A549 (cell line): ENCODE results near the gene OLAH. TPM values are rescaled to one million over a fixed set of nuclear protein-coding genes. Genes with fewer than 3 reads are reported as not detected.
A peak's percentile ranks its signal among the peaks of the same experiment; 100 is the strongest.

Experiments
- ATAC-seq, 2 experiments: fragments of 200-7000 bp in 1 of 2; fragments of >200 bp in 1 of 2; cut with Nextera tagmentation in 1 of 2; cut with Tn5 transposase in 1 of 2; 3 replicates each; pipeline versions ENCODE4 v1.8.0 to v1.9.1; 2018 to 2020; ENCODE audit warnings: mild to moderate bottlenecking in 1 of 2, moderate library complexity in 1 of 2
- CTCF ChIA-PET: fragments of 300-600 bp; sonication (Branson Sonifier 250); formaldehyde crosslinking; extraction: SDS; loops from one replicate; lab custom pipeline; 2021; ENCODE audit warnings: antibody characterized with exemption, inconsistent platforms; lab: Yijun Ruan, JAX
- POLR2A ChIA-PET: fragments of 350-600 bp; formaldehyde crosslinking; extraction: SDS; loops from one replicate; lab custom pipeline; 2021; ENCODE audit warnings: antibody characterized with exemption, inconsistent platforms; lab: Yijun Ruan, JAX
- DNase-seq, 2 experiments: peaks; one replicate each; pipeline versions ENCODE4 v3.0.0 to v3.0.0-alpha.2; 2011 to 2016; ENCODE audit warnings: low read depth in 1 of 2, low spot score in 1 of 2
- FAIRE-seq: peaks from 2 replicates; lab custom pipeline; 2011; peaks lifted over from hg19 to GRCh38; lab: Jason Lieb, UNC
- H3K27ac ChIP-seq, 2 experiments: fragments of >200 bp; sonication (Bioruptor Twin); formaldehyde crosslinking; 3 replicates each; pipeline ENCODE4 v1.5.1; 2016 to 2017
- H3K4me1 ChIP-seq: fragments of >200 bp; sonication (Bioruptor Twin); formaldehyde crosslinking; 3 replicates; pipeline ENCODE4 v1.6.1; 2016
- H3K4me2 ChIP-seq: fragments of >200 bp; sonication (Bioruptor Twin); formaldehyde crosslinking; 3 replicates; pipeline ENCODE4 v1.6.1; 2016
- H3K4me3 ChIP-seq: fragments of >200 bp; sonication (Bioruptor Twin); formaldehyde crosslinking; 3 replicates; pipeline ENCODE4 v1.5.1; 2016
- H3K9me3 ChIP-seq: fragments of >200 bp; sonication (Bioruptor Twin); formaldehyde crosslinking; 3 replicates; pipeline ENCODE4 v1.6.1; 2016
- CBX8 ChIP-seq: fragments of 200-600 bp; sonication (generic); IDR thresholded peaks from 2 replicates; pipeline ENCODE4 v1.6.1; 2016
- CEBPB ChIP-seq, 2 experiments: fragments of >200 bp in 1 of 2; sonication (Bioruptor Twin) in 1 of 2; formaldehyde crosslinking in 1 of 2; IDR thresholded peaks; 2 replicates each; pipeline ENCODE4 v1.6.1; 2012 to 2016
- EP300 ChIP-seq, 2 experiments: fragments of >200 bp; sonication (Bioruptor Twin); formaldehyde crosslinking; IDR thresholded peaks; 2 replicates in 1 of 2; 3 replicates in 1 of 2; pipeline ENCODE4 v1.6.1; 2016 to 2017
- ESRRA ChIP-seq: fragments of 150-350 bp; IDR thresholded peaks from 2 replicates; pipeline ENCODE4 v1.6.1; 2014; ENCODE audit warnings: mild to moderate bottlenecking, low read length, borderline replicate concordance
- FOSB ChIP-seq: fragments of 250-450 bp; sonication (Bioruptor Pico); IDR thresholded peaks from 2 replicates; pipeline ENCODE4 v1.5.0; 2020; ENCODE audit warnings: mild to moderate bottlenecking, moderate library complexity
- HOXA7 ChIP-seq: fragments of 250-450 bp; sonication (Bioruptor Pico); IDR thresholded peaks from 2 replicates; pipeline ENCODE4 v1.5.0; 2020; ENCODE audit warnings: mild to moderate bottlenecking, moderate library complexity
- NPAS2 ChIP-seq: fragments of 250-450 bp; sonication (Bioruptor Pico); IDR thresholded peaks from 2 replicates; pipeline ENCODE4 v1.8.0; 2022; ENCODE audit warnings: mild to moderate bottlenecking, moderate library complexity, borderline replicate concordance
- POLR2AphosphoS2 ChIP-seq: conservative IDR thresholded peaks from 2 replicates; pipeline ENCODE4 v1.6.1; 2012; ENCODE audit warnings: low read length, improper control_type of control experiment, inconsistent platforms
- RFX5 ChIP-seq: fragments of 450-650 bp; IDR thresholded peaks from 2 replicates; pipeline ENCODE4 v1.7.1; 2014; ENCODE audit warnings: antibody characterized with exemption, mild to moderate bottlenecking, moderate library complexity
- SREBF2 ChIP-seq: fragments of 450-650 bp; IDR thresholded peaks from 2 replicates; pipeline ENCODE4 v1.6.1; 2014; ENCODE audit warnings: mild to moderate bottlenecking, moderate library complexity
- TP53 ChIP-seq: fragments of 250-450 bp; sonication (Bioruptor Pico); IDR thresholded peaks from 2 replicates; pipeline ENCODE4 v1.5.0; 2021; ENCODE audit warnings: mild to moderate bottlenecking, moderate library complexity
- ZC3H11A ChIP-seq: fragments of 450-650 bp; IDR thresholded peaks from 2 replicates; pipeline ENCODE4 v1.6.1; 2014; ENCODE audit warnings: antibody characterized with exemption, mild to moderate bottlenecking
- ZFP36 ChIP-seq: fragments of 450-650 bp; IDR thresholded peaks from 2 replicates; pipeline ENCODE4 v1.6.1; 2014; ENCODE audit warnings: borderline replicate concordance; ENCODE audit not compliant: partially characterized antibody
- ZNF302 ChIP-seq: fragments of 250-450 bp; sonication (Bioruptor Pico); IDR thresholded peaks from 2 replicates; pipeline ENCODE4 v1.9.0; 2021; ENCODE audit warnings: inconsistent platforms, mild to moderate bottlenecking, moderate library complexity
- WGBS: methylation state at CpG from one replicate; pipeline ENCODE4 v1.1.6; 2017; ENCODE audit errors: missing lambda C conversion rate; 5-methylcytosine and 5-hydroxymethylcytosine counted together
- polyA plus RNA-seq, 4 experiments: library from polyadenylated mRNA; depleted of rRNA in 3 of 4; stranded (reverse); fragments of >200 nt; fragmentation: RNase III in 1 of 4; extraction: RNeasy Plus Mini Kit Qiagen cat#74134 plus additional on column Dnase treatment in 1 of 4; gene quantifications; 2 replicates in 3 of 4; 3 replicates in 1 of 4; pipeline ENCODE4 v1.2.3, GENCODE V29; 2011 to 2017
- TF ChIP-seq, protein P1 (sequence below): IDR thresholded peaks from 2 replicates; pipeline ENCODE4 v1.6.1; 2012; ENCODE audit warnings: low read depth, borderline replicate concordance
- TF ChIP-seq, protein P2 (sequence below): IDR thresholded peaks from 2 replicates; pipeline ENCODE4 v1.6.1; 2012
- TF ChIP-seq, protein P3 (sequence below): fragments of 200-600 bp; sonication (generic); IDR thresholded peaks from 2 replicates; pipeline ENCODE4 v1.6.1; 2016; ENCODE audit warnings: antibody characterized with exemption, mild to moderate bottlenecking, moderate library complexity
- TF ChIP-seq, protein P4 (sequence below): fragments of 250-450 bp; sonication (Bioruptor Pico); IDR thresholded peaks from 2 replicates; pipeline ENCODE4 v1.5.0; 2020; ENCODE audit warnings: low read depth, mild to moderate bottlenecking, moderate library complexity

Gene OLAH
- polyA plus RNA-seq, 2 of the 4 experiments (the other 2 are of a cell fraction) = 0.34 TPM; not detected in 1

DNA sequence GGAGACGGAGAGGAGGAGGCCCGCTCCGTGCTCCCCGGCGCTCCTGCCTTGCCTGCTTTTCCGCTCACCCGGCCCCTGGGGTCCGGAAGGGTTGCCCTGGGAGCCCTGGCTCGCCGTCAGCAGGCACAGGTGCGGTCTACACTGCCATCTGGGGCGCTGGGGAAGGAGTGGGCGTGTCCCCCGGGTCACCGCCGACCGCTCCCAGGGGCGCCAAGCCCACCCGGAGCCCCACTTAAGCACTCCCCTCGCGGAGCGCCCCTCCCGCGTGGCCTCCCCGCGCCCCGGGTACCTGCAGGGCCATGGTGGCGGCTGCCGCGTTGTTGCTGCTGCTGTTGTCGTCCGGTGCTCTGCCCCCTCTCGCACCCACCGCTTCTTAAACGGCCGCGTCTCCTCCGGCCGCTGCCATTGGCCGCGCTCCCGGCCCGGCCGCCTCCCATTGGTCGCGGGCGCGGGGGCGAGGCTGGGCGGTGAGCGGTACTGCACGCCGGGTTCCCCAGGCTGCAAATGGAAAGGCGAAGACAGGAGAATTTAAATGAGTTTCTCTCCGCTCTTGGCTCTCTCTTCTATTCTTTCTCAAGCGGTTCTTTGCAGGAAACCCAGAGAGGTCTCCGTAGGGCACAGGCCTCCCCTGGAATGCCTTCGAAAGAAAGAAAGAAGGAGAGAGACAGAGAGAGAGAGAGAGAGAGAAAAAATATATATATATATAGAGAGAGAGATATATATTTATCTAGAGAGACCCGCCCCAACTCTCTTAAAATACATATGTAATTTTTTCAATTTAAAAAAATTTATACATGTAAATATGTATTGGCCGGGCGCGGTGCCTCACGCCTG lies 44.9 kb downstream of the OLAH start, which contains the start of gene ACBD7:
ACBD7 (minus strand) TSS at position 349 of the 834 bp plus-strand sequence; CDS start at position 301, 48 bp downstream.
- FAIRE-seq (no peak), ATAC-seq (peak; percentile 95 to 98), DNase-seq (peak; percentile 82 to 95)
- H3K9me3 ChIP-seq = no peaks in the 10 kb centered on the region
- ChIA-PET POLR2A (no interaction called here), CTCF (no interaction called here)
- peak within 1 kb of the TSS in 1 of 2 experiments; percentile 67; a peak in 3 of 6 replicates for H3K27ac ChIP-seq
- H3K4me2 ChIP-seq = peak within 1 kb of the TSS; percentile 92
- H3K4me3 ChIP-seq = peak within 1 kb of the TSS; percentile 58
- 15% methylated on average over 30 of the region's 63 CpGs for WGBS
- H3K4me1 ChIP-seq = peaks cover 10% of the 10 kb centered on the region; the same call in 1 of the 3 replicates
- no peak for TF ChIP-seq ZC3H11A
- no peak for TF ChIP-seq FOSB (CRISPR knock-in tag)
- TF ChIP-seq, protein P1, sequence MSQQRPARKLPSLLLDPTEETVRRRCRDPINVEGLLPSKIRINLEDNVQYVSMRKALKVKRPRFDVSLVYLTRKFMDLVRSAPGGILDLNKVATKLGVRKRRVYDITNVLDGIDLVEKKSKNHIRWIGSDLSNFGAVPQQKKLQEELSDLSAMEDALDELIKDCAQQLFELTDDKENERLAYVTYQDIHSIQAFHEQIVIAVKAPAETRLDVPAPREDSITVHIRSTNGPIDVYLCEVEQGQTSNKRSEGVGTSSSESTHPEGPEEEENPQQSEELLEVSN = peak; percentile 97
- TF ChIP-seq SREBF2 = no peak
- TF ChIP-seq, protein P2, sequence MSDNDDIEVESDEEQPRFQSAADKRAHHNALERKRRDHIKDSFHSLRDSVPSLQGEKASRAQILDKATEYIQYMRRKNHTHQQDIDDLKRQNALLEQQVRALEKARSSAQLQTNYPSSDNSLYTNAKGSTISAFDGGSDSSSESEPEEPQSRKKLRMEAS = peak; percentile 91
- no peak for TF ChIP-seq ZFP36
- TF ChIP-seq, protein P3, sequence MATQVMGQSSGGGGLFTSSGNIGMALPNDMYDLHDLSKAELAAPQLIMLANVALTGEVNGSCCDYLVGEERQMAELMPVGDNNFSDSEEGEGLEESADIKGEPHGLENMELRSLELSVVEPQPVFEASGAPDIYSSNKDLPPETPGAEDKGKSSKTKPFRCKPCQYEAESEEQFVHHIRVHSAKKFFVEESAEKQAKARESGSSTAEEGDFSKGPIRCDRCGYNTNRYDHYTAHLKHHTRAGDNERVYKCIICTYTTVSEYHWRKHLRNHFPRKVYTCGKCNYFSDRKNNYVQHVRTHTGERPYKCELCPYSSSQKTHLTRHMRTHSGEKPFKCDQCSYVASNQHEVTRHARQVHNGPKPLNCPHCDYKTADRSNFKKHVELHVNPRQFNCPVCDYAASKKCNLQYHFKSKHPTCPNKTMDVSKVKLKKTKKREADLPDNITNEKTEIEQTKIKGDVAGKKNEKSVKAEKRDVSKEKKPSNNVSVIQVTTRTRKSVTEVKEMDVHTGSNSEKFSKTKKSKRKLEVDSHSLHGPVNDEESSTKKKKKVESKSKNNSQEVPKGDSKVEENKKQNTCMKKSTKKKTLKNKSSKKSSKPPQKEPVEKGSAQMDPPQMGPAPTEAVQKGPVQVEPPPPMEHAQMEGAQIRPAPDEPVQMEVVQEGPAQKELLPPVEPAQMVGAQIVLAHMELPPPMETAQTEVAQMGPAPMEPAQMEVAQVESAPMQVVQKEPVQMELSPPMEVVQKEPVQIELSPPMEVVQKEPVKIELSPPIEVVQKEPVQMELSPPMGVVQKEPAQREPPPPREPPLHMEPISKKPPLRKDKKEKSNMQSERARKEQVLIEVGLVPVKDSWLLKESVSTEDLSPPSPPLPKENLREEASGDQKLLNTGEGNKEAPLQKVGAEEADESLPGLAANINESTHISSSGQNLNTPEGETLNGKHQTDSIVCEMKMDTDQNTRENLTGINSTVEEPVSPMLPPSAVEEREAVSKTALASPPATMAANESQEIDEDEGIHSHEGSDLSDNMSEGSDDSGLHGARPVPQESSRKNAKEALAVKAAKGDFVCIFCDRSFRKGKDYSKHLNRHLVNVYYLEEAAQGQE = no peak
- TF ChIP-seq RFX5 = 0 out of 2 replicates have a peak, but pooled peaks have one; percentile 24
- TF ChIP-seq HOXA7 (CRISPR knock-in tag) = no peak
- TF ChIP-seq ZNF302 (CRISPR knock-in tag) = no peak
- no peak for TF ChIP-seq EP300 (IDR thresholded peaks at IDR 0.05)
- TF ChIP-seq CEBPB (IDR thresholded peaks at IDR 0.05) = no peak

DNA sequence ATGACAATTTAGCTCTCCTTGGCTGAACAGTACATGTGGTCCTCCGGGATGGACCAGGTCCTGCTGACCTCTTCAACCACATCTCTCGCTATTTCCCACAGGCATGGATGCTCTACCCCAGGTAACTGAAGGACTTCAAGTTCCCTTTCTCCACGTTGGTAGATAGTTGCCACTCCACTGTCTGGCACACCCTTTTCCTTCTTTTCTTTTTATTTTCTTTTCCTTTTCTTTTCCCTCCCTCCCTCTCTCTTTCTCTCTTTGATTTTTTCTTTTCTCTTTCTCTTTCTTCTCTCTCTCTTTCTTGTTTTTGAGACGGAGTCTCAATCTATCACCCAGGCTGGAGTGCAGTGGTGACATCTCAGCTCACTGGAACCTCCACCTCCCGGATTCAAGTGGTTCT lies 47.7 kb downstream of the OLAH start:
- no peak for ATAC-seq
- TF ChIP-seq TP53 (no peak), NPAS2 (CRISPR knock-in tag) (no peak), ESRRA (no peak), RFX5 (no peak), CBX8 (no peak), EP300 (IDR thresholded peaks at IDR 0.05) (no peak), POLR2AphosphoS2 (no peak)
- TF ChIP-seq, protein P2 = no peak
- TF ChIP-seq, protein P4, sequence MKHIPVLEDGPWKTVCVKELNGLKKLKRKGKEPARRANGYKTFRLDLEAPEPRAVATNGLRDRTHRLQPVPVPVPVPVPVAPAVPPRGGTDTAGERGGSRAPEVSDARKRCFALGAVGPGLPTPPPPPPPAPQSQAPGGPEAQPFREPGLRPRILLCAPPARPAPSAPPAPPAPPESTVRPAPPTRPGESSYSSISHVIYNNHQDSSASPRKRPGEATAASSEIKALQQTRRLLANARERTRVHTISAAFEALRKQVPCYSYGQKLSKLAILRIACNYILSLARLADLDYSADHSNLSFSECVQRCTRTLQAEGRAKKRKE (CRISPR knock-in tag) = no peak
- TF ChIP-seq, all 56 proteins: peak for 0
- Histone ChIP-seq H3K27ac (no peak overlapping the region), H3K4me3 (no peak overlapping the region), H3K4me1 (peaks cover 4% of the 10 kb centered on the region; the same call in 1 of the 3 replicates), H3K9me3 (no peaks in the 10 kb centered on the region), H3K4me2 (no peak overlapping the region)
- ChIA-PET CTCF (interaction anchor here (0.8 to 3.1 kb wide), 3 partner anchors 9 to 15 kb away, joined by 3 to 8 read pairs (median 5); no protein-coding TSS in a partner anchor), POLR2A (no interaction called here)
- WGBS = 68% methylated on average over 5 of the region's 5 CpGs
- DNase-seq = no peak
- FAIRE-seq = no peak
